ENCODE results near the gene SOWAHA. TPM values are rescaled to one million over a fixed set of nuclear protein-coding genes. Genes with fewer than 3 reads are reported as not detected.

Gene SOWAHA
- total and polyA plus RNA-seq, 4 experiments from 2014 or later, result 0.06 TPM; not detected in 3

GRCh38 chr5:132778129-132778528, 35.0 kb upstream of the SOWAHA start:
- ChIA-PET POLR2A (ENCODE audit: partially characterized antibody) (interaction anchor here (1.0 to 2.7 kb wide), 5 partner anchors 9 to 282 kb away, joined by 3 to 23 read pairs (median 5); partner anchors contain the start of genes CCNI2, HSPA4 and KIF3A), CTCF (ENCODE audit: partially characterized antibody) (interaction anchor here (1.2 to 1.8 kb wide), 2 partner anchors 28 to 42 kb away, joined by 3 to 6 read pairs; no protein-coding TSS in a partner anchor)
- Mint-ChIP-seq H3K27me3 (peaks cover 4% of the 10 kb centered on the region in 2 donors), H3K4me3 (peak overlapping the region; percentile 76 to 89 (median 85)), H3K27ac (peak overlapping the region in 6 of 7 donors; percentile 33 to 89 (median 82)), H3K9me3 (no peaks in the 10 kb centered on the region), H3K36me3 (peaks cover 0 to 1% of the 10 kb centered on the region in 2 donors), H3K4me1 (peaks cover 20 to 44% (median 28%) of the 10 kb centered on the region in 4 donors)
- Histone ChIP-seq H3K4me1 (ENCODE audit: insufficient read depth, low read length) (peaks cover 35% of the 10 kb centered on the region), H3K4me3 (ENCODE audit: low read length in 2 of 2) (peak overlapping the region in 1 of 2 donors; percentile 70), H3K27me3 (ENCODE audit: insufficient read depth, low read length) (no peaks in the 10 kb centered on the region), H3K36me3 (ENCODE audit: insufficient read depth, low read length) (no peaks in the 10 kb centered on the region), H3K27ac (ENCODE audit: low read depth, low read length) (no peak overlapping the region), H3K9me3 (ENCODE audit: control insufficient read depth in 1 of 2, low read length in 2 of 2) (no peaks in the 10 kb centered on the region)
- no peak for DNase-seq
- intact Hi-C loops (cut with micrococcal nuclease), result no loop called here

GRCh38 chr5:132778856-132779255, 34.2 kb upstream of the SOWAHA start:
- Histone ChIP-seq H3K4me1 (ENCODE audit: insufficient read depth, low read length) (peaks cover 35% of the 10 kb centered on the region), H3K9me3 (ENCODE audit: control insufficient read depth in 1 of 2, low read length in 2 of 2) (no peaks in the 10 kb centered on the region), H3K27me3 (ENCODE audit: insufficient read depth, low read length) (no peaks in the 10 kb centered on the region), H3K27ac (ENCODE audit: low read depth, low read length) (no peak overlapping the region), H3K4me3 (ENCODE audit: low read length in 2 of 2) (no peak overlapping the region), H3K36me3 (ENCODE audit: insufficient read depth, low read length) (no peaks in the 10 kb centered on the region)
- H3K27ac Mint-ChIP-seq, result no peak overlapping the region
- CTCF ChIA-PET (ENCODE audit: partially characterized antibody), result no interaction called here
- intact Hi-C loops (cut with micrococcal nuclease), result no loop called here
- no peaks in the 10 kb centered on the region for H3K9me3 Mint-ChIP-seq
- H3K27me3 Mint-ChIP-seq, result peaks cover 4 to 7% of the 10 kb centered on the region in 2 donors
- DNase-seq, result no peak
- H3K4me3 Mint-ChIP-seq, result peak overlapping the region in 5 of 8 donors; percentile 16 to 86 (median 84)
- peaks cover 0 to 1% of the 10 kb centered on the region in 2 donors for H3K36me3 Mint-ChIP-seq
- POLR2A ChIA-PET (ENCODE audit: partially characterized antibody), result interaction anchor here (1.0 to 1.4 kb wide), 2 partner anchors 32 to 41 kb away, joined by 3 to 4 read pairs; partner anchors contain the start of genes CCNI2 and KIF3A
- H3K4me1 Mint-ChIP-seq, result peaks cover 20 to 44% (median 28%) of the 10 kb centered on the region in 4 donors

GRCh38 chr5:132779961-132780360, 33.1 kb upstream of the SOWAHA start:
- Mint-ChIP-seq H3K9me3 (no peaks in the 10 kb centered on the region), H3K36me3 (peaks cover 0 to 1% of the 10 kb centered on the region in 2 donors), H3K27me3 (peaks cover 5 to 7% of the 10 kb centered on the region in 2 donors), H3K4me1 (peaks cover 19 to 40% (median 27%) of the 10 kb centered on the region in 4 donors), H3K27ac (peak overlapping the region in 1 of 7 donors; percentile 71), H3K4me3 (no peak overlapping the region)
- no peak overlapping the region for H3K4me3 ChIP-seq (ENCODE audit: low read length in 2 of 2)
- no peaks in the 10 kb centered on the region for H3K36me3 ChIP-seq (ENCODE audit: insufficient read depth, low read length)
- H3K9me3 ChIP-seq (ENCODE audit: control insufficient read depth in 1 of 2, low read length in 2 of 2), result no peaks in the 10 kb centered on the region
- intact Hi-C loops (cut with micrococcal nuclease), result no loop called here
- H3K27me3 ChIP-seq (ENCODE audit: insufficient read depth, low read length), result no peaks in the 10 kb centered on the region
- POLR2A ChIA-PET (ENCODE audit: partially characterized antibody), result interaction anchor here (1.4 kb wide), 1 partner anchor 33 kb away, joined by 4 read pairs; the partner anchor contains the start of gene CCNI2
- peaks cover 35% of the 10 kb centered on the region for H3K4me1 ChIP-seq (ENCODE audit: insufficient read depth, low read length)
- CTCF ChIA-PET (ENCODE audit: partially characterized antibody), result no interaction called here
- H3K27ac ChIP-seq (ENCODE audit: low read depth, low read length), result no peak overlapping the region
- DNase-seq, result no peak

GRCh38 chr5:132780577-132780976, 32.5 kb upstream of the SOWAHA start:
- Mint-ChIP-seq H3K4me1 (peaks cover 16 to 34% (median 24%) of the 10 kb centered on the region in 4 donors), H3K9me3 (no peaks in the 10 kb centered on the region), H3K4me3 (no peak overlapping the region), H3K27ac (no peak overlapping the region), H3K36me3 (peaks cover 0 to 1% of the 10 kb centered on the region in 2 donors), H3K27me3 (peaks cover 10 to 12% of the 10 kb centered on the region in 2 donors)
- no peaks in the 10 kb centered on the region for H3K27me3 ChIP-seq (ENCODE audit: insufficient read depth, low read length)
- POLR2A ChIA-PET (ENCODE audit: partially characterized antibody), result no interaction called here
- CTCF ChIA-PET (ENCODE audit: partially characterized antibody), result no interaction called here
- no peak overlapping the region for H3K4me3 ChIP-seq (ENCODE audit: low read length in 2 of 2)
- DNase-seq, result no peak
- intact Hi-C loops (cut with micrococcal nuclease), result no loop called here
- peaks cover 31% of the 10 kb centered on the region for H3K4me1 ChIP-seq (ENCODE audit: insufficient read depth, low read length)
- no peak overlapping the region for H3K27ac ChIP-seq (ENCODE audit: low read depth, low read length)
- no peaks in the 10 kb centered on the region for H3K36me3 ChIP-seq (ENCODE audit: insufficient read depth, low read length)
- no peaks in the 10 kb centered on the region for H3K9me3 ChIP-seq (ENCODE audit: control insufficient read depth in 1 of 2, low read length in 2 of 2)

- H3K4me1 ChIP-seq (ENCODE audit: insufficient read depth, low read length), result peaks cover 26% of the 10 kb centered on the region
- H3K4me1 Mint-ChIP-seq, result peaks cover 13 to 30% (median 21%) of the 10 kb centered on the region in 4 donors
- no peak overlapping the region for H3K27ac ChIP-seq (ENCODE audit: low read depth, low read length)
- ChIA-PET CTCF (ENCODE audit: partially characterized antibody) (no interaction called here), POLR2A (ENCODE audit: partially characterized antibody) (no interaction called here)
- H3K9me3 Mint-ChIP-seq, result no peaks in the 10 kb centered on the region
- no peak overlapping the region for H3K4me3 ChIP-seq (ENCODE audit: low read length in 2 of 2)
- no peaks in the 10 kb centered on the region for H3K27me3 ChIP-seq (ENCODE audit: insufficient read depth, low read length)
- H3K9me3 ChIP-seq (ENCODE audit: control insufficient read depth in 1 of 2, low read length in 2 of 2), result no peaks in the 10 kb centered on the region
- H3K36me3 ChIP-seq (ENCODE audit: insufficient read depth, low read length), result no peaks in the 10 kb centered on the region
- H3K27ac Mint-ChIP-seq, result no peak overlapping the region
- no peak overlapping the region for H3K4me3 Mint-ChIP-seq
- peaks cover 11 to 14% of the 10 kb centered on the region in 2 donors for H3K27me3 Mint-ChIP-seq
- H3K36me3 Mint-ChIP-seq, result peaks cover 0 to 1% of the 10 kb centered on the region in 2 donors
- intact Hi-C loops (cut with micrococcal nuclease), result no loop called here
- DNase-seq, result no peak
Measured at GRCh38 chr5:132781029-132781428, 32.1 kb upstream of the SOWAHA start.

GRCh38 chr5:132782101-132782500, 31.0 kb upstream of the SOWAHA start:
- peaks cover 20% of the 10 kb centered on the region for H3K4me1 ChIP-seq (ENCODE audit: insufficient read depth, low read length)
- POLR2A ChIA-PET (ENCODE audit: partially characterized antibody), result no interaction called here
- no peaks in the 10 kb centered on the region for H3K36me3 ChIP-seq (ENCODE audit: insufficient read depth, low read length)
- no peak overlapping the region for H3K4me3 ChIP-seq (ENCODE audit: low read length in 2 of 2)
- Mint-ChIP-seq H3K4me1 (peaks cover 12 to 25% (median 18%) of the 10 kb centered on the region in 4 donors), H3K9me3 (no peaks in the 10 kb centered on the region), H3K4me3 (no peak overlapping the region), H3K27ac (no peak overlapping the region), H3K27me3 (peaks cover 11 to 15% of the 10 kb centered on the region in 2 donors), H3K36me3 (peaks cover 0 to 1% of the 10 kb centered on the region in 2 donors)
- intact Hi-C loops (cut with micrococcal nuclease), result no loop called here
- no peaks in the 10 kb centered on the region for H3K27me3 ChIP-seq (ENCODE audit: insufficient read depth, low read length)
- no peaks in the 10 kb centered on the region for H3K9me3 ChIP-seq (ENCODE audit: control insufficient read depth in 1 of 2, low read length in 2 of 2)
- CTCF ChIA-PET (ENCODE audit: partially characterized antibody), result no interaction called here
- no peak overlapping the region for H3K27ac ChIP-seq (ENCODE audit: low read depth, low read length)
- DNase-seq, result no peak

- no peak overlapping the region for H3K27ac Mint-ChIP-seq
- no peaks in the 10 kb centered on the region for H3K27me3 ChIP-seq (ENCODE audit: insufficient read depth, low read length)
- no peaks in the 10 kb centered on the region for H3K36me3 Mint-ChIP-seq
- no peak overlapping the region for H3K4me3 ChIP-seq (ENCODE audit: low read length in 2 of 2)
- H3K27ac ChIP-seq (ENCODE audit: low read depth, low read length), result no peak overlapping the region
- peaks cover 12% of the 10 kb centered on the region for H3K4me1 ChIP-seq (ENCODE audit: insufficient read depth, low read length)
- POLR2A ChIA-PET (ENCODE audit: partially characterized antibody), result no interaction called here
- H3K27me3 Mint-ChIP-seq, result peaks cover 11 to 16% of the 10 kb centered on the region in 2 donors
- intact Hi-C loops (cut with micrococcal nuclease), result no loop called here
- DNase-seq, result no peak
- H3K9me3 ChIP-seq (ENCODE audit: control insufficient read depth in 1 of 2, low read length in 2 of 2), result no peaks in the 10 kb centered on the region
- CTCF ChIA-PET (ENCODE audit: partially characterized antibody), result interaction anchor here (1.6 kb wide), 1 partner anchor 16 kb away, joined by 4 read pairs; no protein-coding TSS in a partner anchor
- H3K9me3 Mint-ChIP-seq, result no peaks in the 10 kb centered on the region
- H3K4me1 Mint-ChIP-seq, result peaks cover 2 to 8% (median 5%) of the 10 kb centered on the region in 4 donors
- H3K36me3 ChIP-seq (ENCODE audit: insufficient read depth, low read length), result no peaks in the 10 kb centered on the region
- H3K4me3 Mint-ChIP-seq, result no peak overlapping the region
Measured at GRCh38 chr5:132785365-132785764, 27.7 kb upstream of the SOWAHA start.

Data from CD4-positive, alpha-beta memory T cell (primary cell).